Astrocyte (in vitro differentiated cells and primary cell): ENCODE data around the gene FAM229A.

Source experiments
- EZH2 ChIP-seq: IDR thresholded peaks from 2 replicates; pipeline ENCODE4 v1.6.1; 2012; ENCODE audit warnings: mild to moderate bottlenecking, low read length, inconsistent platforms; ENCODE audit not compliant: insufficient read depth
- TF ChIP-seq, protein P1 (sequence below): IDR thresholded peaks from 2 replicates; pipeline ENCODE4 v1.5.1; 2011; ENCODE audit warnings: low read depth, mild to moderate bottlenecking, inconsistent platforms, low read length, moderate library complexity; ENCODE audit not compliant: insufficient read depth

DNA sequence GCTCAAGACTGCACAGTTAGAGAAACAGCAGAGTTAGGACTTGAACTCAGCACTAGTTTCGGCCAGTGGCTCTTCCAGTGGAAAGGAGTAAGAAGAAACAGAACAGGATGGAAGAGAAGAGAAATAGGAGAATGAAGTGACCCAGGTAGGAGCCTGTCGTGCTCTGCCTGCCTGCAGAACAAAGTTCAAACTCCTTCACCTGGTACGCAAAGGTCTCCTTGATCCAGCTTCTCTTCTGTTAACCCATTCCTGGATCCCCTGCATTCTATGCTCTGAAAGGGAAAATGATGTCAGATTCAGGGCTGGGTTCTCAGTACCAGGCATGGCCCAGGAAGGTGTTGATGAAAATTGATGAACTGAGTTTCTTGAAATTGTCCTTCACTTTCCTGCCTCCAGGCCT, 3.9 kb downstream of the FAM229A start:
- TF ChIP-seq, protein P1, sequence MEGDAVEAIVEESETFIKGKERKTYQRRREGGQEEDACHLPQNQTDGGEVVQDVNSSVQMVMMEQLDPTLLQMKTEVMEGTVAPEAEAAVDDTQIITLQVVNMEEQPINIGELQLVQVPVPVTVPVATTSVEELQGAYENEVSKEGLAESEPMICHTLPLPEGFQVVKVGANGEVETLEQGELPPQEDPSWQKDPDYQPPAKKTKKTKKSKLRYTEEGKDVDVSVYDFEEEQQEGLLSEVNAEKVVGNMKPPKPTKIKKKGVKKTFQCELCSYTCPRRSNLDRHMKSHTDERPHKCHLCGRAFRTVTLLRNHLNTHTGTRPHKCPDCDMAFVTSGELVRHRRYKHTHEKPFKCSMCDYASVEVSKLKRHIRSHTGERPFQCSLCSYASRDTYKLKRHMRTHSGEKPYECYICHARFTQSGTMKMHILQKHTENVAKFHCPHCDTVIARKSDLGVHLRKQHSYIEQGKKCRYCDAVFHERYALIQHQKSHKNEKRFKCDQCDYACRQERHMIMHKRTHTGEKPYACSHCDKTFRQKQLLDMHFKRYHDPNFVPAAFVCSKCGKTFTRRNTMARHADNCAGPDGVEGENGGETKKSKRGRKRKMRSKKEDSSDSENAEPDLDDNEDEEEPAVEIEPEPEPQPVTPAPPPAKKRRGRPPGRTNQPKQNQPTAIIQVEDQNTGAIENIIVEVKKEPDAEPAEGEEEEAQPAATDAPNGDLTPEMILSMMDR, result no peak
- no peak for TF ChIP-seq EZH2
